ENCODE data around the gene KRT9.

DNA sequence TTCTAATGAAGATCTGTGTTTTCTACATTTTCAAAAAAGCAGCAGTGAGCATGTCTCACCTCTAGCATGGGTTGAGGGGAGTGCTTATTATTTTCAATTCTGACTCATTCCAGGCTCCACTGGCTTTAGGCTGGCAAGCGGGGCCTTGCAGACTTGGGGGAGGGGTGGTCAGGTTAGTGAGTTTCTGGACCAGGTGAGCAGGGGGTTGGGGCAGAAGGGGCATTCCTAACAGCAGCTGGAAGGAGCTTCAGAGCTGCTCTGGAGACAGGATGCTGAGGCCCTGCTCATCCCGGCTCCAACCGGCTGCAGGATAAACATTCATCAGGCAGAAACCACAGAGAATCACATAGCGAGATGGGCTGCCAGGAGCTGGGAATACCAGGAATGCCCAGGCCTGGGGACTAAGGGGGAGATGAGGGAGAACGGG lies 33.3 kb downstream of the KRT9 start:
- TF ChIP-seq EZH2 (IDR thresholded peaks at IDR 0.05; ENCODE audit: borderline replicate concordance, low read depth, low read length, severe bottlenecking) (no peak), JUN (IDR thresholded peaks at IDR 0.05; ENCODE audit: borderline replicate concordance, insufficient read depth, insufficient read length, low read depth) (no peak), POLR2A (IDR thresholded peaks at IDR 0.05; ENCODE audit: low read depth, low read length) (no peak), POLR2AphosphoS5 (IDR thresholded peaks at IDR 0.05; ENCODE audit: insufficient read depth, low read depth, low read length) (no peak), CTCF (IDR thresholded peaks at IDR 0.05; ENCODE audit: extremely low read depth in 1 of 2, insufficient read depth in 1 of 2, low read depth in 1 of 2, low read length in 2 of 2) (no peak)

All from endothelial cell of umbilical vein (primary cell).